Epidermal melanocyte (primary cell): ENCODE results near the gene GPR160.
"Not testable (repeated sequence)": the region's sequence is repeated elsewhere in the genome, so short reads cannot be mapped to it uniquely, and the experiment has no call there.

Experiments used
- DNase-seq: peaks from one replicate; pipeline ENCODE4 v3.0.0; 2011; ENCODE audit warnings: low spot score; ENCODE audit not compliant: insufficient read length

The GPR160 gene

GRCh38 chr3:170037463-170038433 is at the start of gene GPR160:
Gene GPR160, plus strand, starts transcription at chr3:170037995. Its CDS starts 45,978 bp downstream, at chr3:170083973.
- no peak for DNase-seq

- DNase-seq, result no peak
These were observed 47.4 kb upstream of the GPR160 start for GRCh38 chr3:169990431-169990830.

GRCh38 chr3:169992156-169992555 is 45.6 kb upstream of the GPR160 start:
- no peak for DNase-seq

GRCh38 chr3:169992781-169993180 is 45.0 kb upstream of the GPR160 start:
- DNase-seq, result no peak

GRCh38 chr3:169993761-169994160 is 44.0 kb upstream of the GPR160 start:
- DNase-seq, result no peak

- no peak for DNase-seq
These were observed 41.7 kb upstream of the GPR160 start for GRCh38 chr3:169996063-169996462.

GRCh38 chr3:169998668-169999131 is 39.1 kb upstream of the GPR160 start:
- DNase-seq, result no peak

- DNase-seq, result no peak
These were observed 38.4 kb upstream of the GPR160 start for GRCh38 chr3:169999433-169999832.

- no peak for DNase-seq
These were observed 37.7 kb upstream of the GPR160 start for GRCh38 chr3:170000051-170000450.

- no peak for DNase-seq
These were observed 35.6 kb upstream of the GPR160 start for GRCh38 chr3:170002231-170002630.

GRCh38 chr3:170002879-170003278 is 34.9 kb upstream of the GPR160 start:
- no peak for DNase-seq

- DNase-seq, result no peak
These were observed 33.9 kb upstream of the GPR160 start for GRCh38 chr3:170003881-170004356.

GRCh38 chr3:170007031-170007663 is 30.6 kb upstream of the GPR160 start:
- no peak for DNase-seq

- no peak for DNase-seq
These were observed 27.3 kb upstream of the GPR160 start for GRCh38 chr3:170010498-170010897.

GRCh38 chr3:170012683-170013400 is 25.0 kb upstream of the GPR160 start:
- no peak for DNase-seq

- no peak for DNase-seq
These were observed 21.7 kb upstream of the GPR160 start for GRCh38 chr3:170016057-170016456.

- DNase-seq, result not testable (repeated sequence)
These were observed 18.5 kb upstream of the GPR160 start for GRCh38 chr3:170019306-170019705.

GRCh38 chr3:170021083-170021482 is 16.7 kb upstream of the GPR160 start:
- DNase-seq, result no peak

GRCh38 chr3:170022336-170022735 is 15.5 kb upstream of the GPR160 start:
- no peak for DNase-seq

GRCh38 chr3:170023165-170023564 is 14.6 kb upstream of the GPR160 start:
- no peak for DNase-seq

- no peak for DNase-seq
These were observed 13.2 kb upstream of the GPR160 start for GRCh38 chr3:170024581-170024980.
